Caco-2 (cell line): Measurements from ENCODE around the gene DIAPH2. TPM values are rescaled to one million over a fixed set of nuclear protein-coding genes. Genes with fewer than 3 reads are reported as not detected.

Experiments used
- BruUV-seq: library from RNA; stranded (reverse); fragments of 400-500 nt; replicated peaks from 2 replicates; lab custom pipeline; 2021; lab: Mats Ljungman, UMichigan
- CTCF ChIA-PET: fragments of 300-600 bp; sonication (Branson Sonifier 250); formaldehyde crosslinking; loops from one replicate; lab custom pipeline; 2022; ENCODE audit warnings: antibody characterized with exemption; lab: Charles Lee
- POLR2A ChIA-PET: fragments of 300-600 bp; sonication (Branson Sonifier 250); formaldehyde crosslinking; loops from one replicate; lab custom pipeline; 2022; ENCODE audit warnings: antibody characterized with exemption; lab: Charles Lee
- DNase-seq, 2 experiments: peaks; one replicate each; pipeline versions ENCODE4 v3.0.0 to v3.0.0-alpha.2; 2020 to 2022
- H3K27me3 ChIP-seq: replicated peaks from 2 replicates; pipeline ENCODE4 v1.6.0; 2011; ENCODE audit warnings: low read length; ENCODE audit not compliant: control insufficient read depth, insufficient read depth
- H3K36me3 ChIP-seq: 2 replicates; pipeline ENCODE4 v1.5.1; 2011; ENCODE audit warnings: low read length; ENCODE audit not compliant: control insufficient read depth, insufficient read depth
- H3K4me1 ChIP-seq: fragments of 250-450 bp; sonication (Bioruptor Pico); 2 replicates; pipeline ENCODE4 v1.5.1; 2020; ENCODE audit warnings: mild to moderate bottlenecking
- H3K4me3 ChIP-seq: 2 replicates; pipeline ENCODE4 v1.5.1; 2011; ENCODE audit warnings: low read depth, mild to moderate bottlenecking, control low read depth, low read length
- H3K9me3 ChIP-seq: fragments of 250-450 bp; sonication (Bioruptor Pico); 2 replicates; pipeline ENCODE4 v1.5.1; 2020; ENCODE audit warnings: mild to moderate bottlenecking, moderate library complexity
- H3K27ac Mint-ChIP-seq: one replicate; pipeline ENCODE4 v1.8.0; 2022; ENCODE audit warnings: mixed read lengths; ENCODE audit not compliant: unreplicated experiment
- H3K27me3 Mint-ChIP-seq: one replicate; pipeline ENCODE4 v1.8.0; 2022; ENCODE audit warnings: mixed read lengths; ENCODE audit not compliant: insufficient read depth, unreplicated experiment
- H3K36me3 Mint-ChIP-seq: one replicate; pipeline ENCODE4 v1.8.0; 2022; ENCODE audit warnings: mild to moderate bottlenecking, mixed read lengths; ENCODE audit not compliant: insufficient read depth, unreplicated experiment
- H3K4me1 Mint-ChIP-seq: one replicate; pipeline ENCODE4 v1.8.0; 2022; ENCODE audit warnings: low read depth, mixed read lengths; ENCODE audit not compliant: unreplicated experiment
- H3K4me3 Mint-ChIP-seq: one replicate; pipeline ENCODE4 v1.8.0; 2022; ENCODE audit warnings: mild to moderate bottlenecking, moderate library complexity, mixed read lengths; ENCODE audit not compliant: unreplicated experiment
- H3K9me3 Mint-ChIP-seq: one replicate; pipeline ENCODE4 v1.8.0; 2022; ENCODE audit warnings: mixed read lengths; ENCODE audit not compliant: unreplicated experiment
- CTCF ChIP-seq, 2 experiments: fragments of 200-600 bp in 1 of 2; IDR thresholded peaks; 1 replicate in 1 of 2; 2 replicates in 1 of 2; pipeline versions ENCODE4 v1.5.1 to v1.8.0; 2011 to 2022; ENCODE audit warnings: antibody characterized with exemption in 1 of 2, control low read depth in 1 of 2, inconsistent platforms in 1 of 2, low read depth in 1 of 2, low read length in 1 of 2, mild to moderate bottlenecking in 1 of 2, moderate library complexity in 1 of 2; ENCODE audit not compliant: insufficient read depth in 1 of 2, severe bottlenecking in 1 of 2, unreplicated experiment in 1 of 2
- intact Hi-C: fragments of 100-400 bp; cut with micrococcal nuclease; formaldehyde crosslinking; loops from one replicate; pipeline ENCODE4 v1.10.0; 2022; ENCODE audit not compliant: unreplicated experiment
- total RNA-seq: library from RNA; stranded (reverse); gene quantifications from 2 replicates; pipeline ENCODE4 v1.2.3, GENCODE V29; 2022

DIAPH2 gene
- total RNA-seq, 1 experiment from 2014 or later, result 16.1 TPM

- ChIA-PET POLR2A (no interaction called here), CTCF (no interaction called here)
- Mint-ChIP-seq H3K36me3 (peaks cover 6% of the 10 kb centered on the region), H3K9me3 (no peaks in the 10 kb centered on the region), H3K4me3 (no peak overlapping the region), H3K4me1 (no peaks in the 10 kb centered on the region), H3K27ac (no peak overlapping the region), H3K27me3 (no peaks in the 10 kb centered on the region)
- intact Hi-C loops, result no loop called here
- no peaks in the 10 kb centered on the region for H3K27me3 ChIP-seq
- H3K4me1 ChIP-seq, result no peaks in the 10 kb centered on the region
- no TSS peak for BruUV-seq
- DNase-seq, result no peak
- TF ChIP-seq CTCF (IDR thresholded peaks at IDR 0.05; ENCODE audit: insufficient read depth in 1 of 2, low read depth in 1 of 2, low read length in 1 of 2, severe bottlenecking in 1 of 2, unreplicated experiment in 1 of 2), result no peak
- no peaks in the 10 kb centered on the region for H3K9me3 ChIP-seq
- no peak overlapping the region for H3K4me3 ChIP-seq
- H3K36me3 ChIP-seq, result no peaks in the 10 kb centered on the region
These were observed 234.2 kb downstream of the DIAPH2 start for GRCh38 chrX:96918864-96919263.

- H3K4me3 ChIP-seq, result no peak overlapping the region
- Mint-ChIP-seq H3K27ac (no peak overlapping the region), H3K9me3 (no peaks in the 10 kb centered on the region), H3K4me3 (no peak overlapping the region), H3K4me1 (no peaks in the 10 kb centered on the region), H3K36me3 (peaks cover 6% of the 10 kb centered on the region), H3K27me3 (no peaks in the 10 kb centered on the region)
- POLR2A ChIA-PET, result no interaction called here
- no peaks in the 10 kb centered on the region for H3K9me3 ChIP-seq
- DNase-seq, result no peak
- CTCF ChIA-PET, result no interaction called here
- H3K27me3 ChIP-seq, result no peaks in the 10 kb centered on the region
- no peaks in the 10 kb centered on the region for H3K36me3 ChIP-seq
- TF ChIP-seq CTCF (IDR thresholded peaks at IDR 0.05; ENCODE audit: insufficient read depth in 1 of 2, low read depth in 1 of 2, low read length in 1 of 2, severe bottlenecking in 1 of 2, unreplicated experiment in 1 of 2), result no peak
- intact Hi-C loops, result no loop called here
- H3K4me1 ChIP-seq, result no peaks in the 10 kb centered on the region
- BruUV-seq, result no TSS peak
These were observed 235.0 kb downstream of the DIAPH2 start for GRCh38 chrX:96919672-96920071.

- CTCF ChIA-PET, result no interaction called here
- DNase-seq, result no peak
- Histone ChIP-seq H3K9me3 (no peaks in the 10 kb centered on the region), H3K4me1 (no peaks in the 10 kb centered on the region), H3K36me3 (no peaks in the 10 kb centered on the region), H3K27me3 (no peaks in the 10 kb centered on the region), H3K4me3 (no peak overlapping the region)
- Mint-ChIP-seq H3K4me3 (no peak overlapping the region), H3K27me3 (no peaks in the 10 kb centered on the region), H3K9me3 (no peaks in the 10 kb centered on the region), H3K36me3 (peaks cover 6% of the 10 kb centered on the region), H3K27ac (no peak overlapping the region), H3K4me1 (no peaks in the 10 kb centered on the region)
- BruUV-seq, result no TSS peak
- POLR2A ChIA-PET, result no interaction called here
- TF ChIP-seq CTCF (IDR thresholded peaks at IDR 0.05; ENCODE audit: insufficient read depth in 1 of 2, low read depth in 1 of 2, low read length in 1 of 2, severe bottlenecking in 1 of 2, unreplicated experiment in 1 of 2), result no peak
- intact Hi-C loops, result no loop called here
These were observed 239.9 kb downstream of the DIAPH2 start for GRCh38 chrX:96924581-96924980.
